ENCODE data around the gene AMH. TPM values are rescaled to one million over a fixed set of nuclear protein-coding genes. Genes with fewer than 3 reads are reported as not detected.

AMH gene
- total and polyA plus RNA-seq, 4 donors = 0.08 to 0.59 (median 0.47) TPM; not detected in 1

GRCh38 chr19:2255112-2255845, 6.2 kb downstream of the AMH start:
- H3K27ac ChIP-seq (ENCODE audit: low read depth in 1 of 2, low read length in 2 of 2) = no peak overlapping the region
- no peak for DNase-seq (ENCODE audit: low spot score)
- TF ChIP-seq JUND (IDR thresholded peaks at IDR 0.05) (no peak), SP1 (IDR thresholded peaks at IDR 0.05) (no peak), MAX (IDR thresholded peaks at IDR 0.05) (no peak), REST (IDR thresholded peaks at IDR 0.05) (no peak), NR2F2 (IDR thresholded peaks at IDR 0.05) (no peak), TAF1 (conservative IDR thresholded peaks at IDR 0.05) (no peak), ZBTB33 (IDR thresholded peaks at IDR 0.05) (no peak), YY1 (IDR thresholded peaks at IDR 0.05) (no peak), HNF4A (conservative IDR thresholded peaks at IDR 0.05) (no peak), RXRA (IDR thresholded peaks at IDR 0.05) (no peak), GABPA (IDR thresholded peaks at IDR 0.05 in 1 of 2, conservative IDR thresholded peaks at IDR 0.05 in 1 of 2) (no peak), FOXA1 (IDR thresholded peaks at IDR 0.05) (no peak), FOXA2 (IDR thresholded peaks at IDR 0.05) (no peak), ATF3 (IDR thresholded peaks at IDR 0.05) (no peak)
- no peaks in the 10 kb centered on the region for H3K9me3 ChIP-seq (ENCODE audit: control insufficient read depth in 4 of 4, low read length in 3 of 4)
- peaks cover 8 to 38% (median 22%) of the 10 kb centered on the region in 4 donors for H3K4me1 ChIP-seq (ENCODE audit: control insufficient read depth in 4 of 4, insufficient read depth in 4 of 4, low read length in 3 of 4)
- H3K9ac ChIP-seq (ENCODE audit: low read depth in 1 of 2, low read length in 2 of 2) = no peak overlapping the region
- H3K27me3 ChIP-seq (ENCODE audit: control insufficient read depth in 4 of 4, insufficient read depth in 4 of 4, low read length in 3 of 4) = peaks cover 0 to 22% (median 1%) of the 10 kb centered on the region in 4 donors
- no peak overlapping the region for H3K4me3 ChIP-seq (ENCODE audit: low read depth in 1 of 3, low read length in 3 of 3)
- H3K36me3 ChIP-seq (ENCODE audit: control insufficient read depth in 4 of 4, insufficient read depth in 3 of 4, low read depth in 1 of 4, low read length in 3 of 4) = no peaks in the 10 kb centered on the region
- WGBS = 93% methylated on average over 16 of the region's 16 CpGs

- Histone ChIP-seq H3K4me3 (ENCODE audit: low read depth in 1 of 3, low read length in 3 of 3) (no peak within 1 kb of the TSS), H3K9me3 (ENCODE audit: control insufficient read depth in 4 of 4, low read length in 3 of 4) (no peaks in the 10 kb centered on the region), H3K4me1 (ENCODE audit: control insufficient read depth in 4 of 4, insufficient read depth in 4 of 4, low read length in 3 of 4) (peaks cover 7 to 30% (median 15%) of the 10 kb centered on the region in 4 donors), H3K36me3 (ENCODE audit: control insufficient read depth in 4 of 4, insufficient read depth in 3 of 4, low read depth in 1 of 4, low read length in 3 of 4) (no peaks in the 10 kb centered on the region), H3K27me3 (ENCODE audit: control insufficient read depth in 4 of 4, insufficient read depth in 4 of 4, low read length in 3 of 4) (peaks cover 0 to 22% (median 1%) of the 10 kb centered on the region in 4 donors), H3K9ac (ENCODE audit: low read depth in 1 of 2, low read length in 2 of 2) (no peak within 1 kb of the TSS), H3K27ac (ENCODE audit: low read depth in 1 of 2, low read length in 2 of 2) (no peak within 1 kb of the TSS)
- no peak for TF ChIP-seq REST (IDR thresholded peaks at IDR 0.05)
- WGBS = 77% methylated on average over 24 of the region's 24 CpGs
- no peak for DNase-seq (ENCODE audit: low spot score)
These were observed 7.0 kb downstream of the AMH start, which contains the start of gene JSRP1 for GRCh38 chr19:2255982-2256685. Gene JSRP1, minus strand, starts transcription at chr19:2256417. Its CDS starts 1,103 bp downstream, at chr19:2255314.
